GM23338 (cell line): ENCODE measurements around the gene C6orf47. TPM values are rescaled to one million over a fixed set of nuclear protein-coding genes. Genes with fewer than 3 reads are reported as not detected.

Source experiments
- ATAC-seq: fragments of 200-7000 bp; cut with Tn5 transposase; 3 replicates; pipeline ENCODE4 v1.9.1; 2020
- DNase-seq: peaks from one replicate; pipeline ENCODE4 v3.0.0-alpha.2; 2015; ENCODE audit warnings: low spot score
- H2AFZ ChIP-seq: fragments of 200-600 bp; sonication (generic); 2 replicates; pipeline ENCODE4 v1.8.0; 2016; ENCODE audit warnings: antibody characterized with exemption, mild to moderate bottlenecking, moderate library complexity
- H3F3A ChIP-seq: fragments of 200-600 bp; sonication (generic); replicated peaks from 2 replicates; pipeline ENCODE4 v1.8.0; 2017; ENCODE audit warnings: antibody characterized with exemption, mixed run types, low read depth
- H3K27ac ChIP-seq: fragments of 200-600 bp; sonication (generic); 2 replicates; pipeline ENCODE4 v1.6.1; 2016; ENCODE audit warnings: low read depth
- H3K27me3 ChIP-seq: fragments of 200-600 bp; sonication (generic); 2 replicates; pipeline ENCODE4 v1.8.0; 2016; ENCODE audit warnings: mild to moderate bottlenecking, mixed run types, moderate library complexity; ENCODE audit not compliant: insufficient read depth
- H3K36me3 ChIP-seq: fragments of 200-600 bp; sonication (generic); 2 replicates; pipeline ENCODE4 v1.8.0; 2016; ENCODE audit warnings: mild to moderate bottlenecking; ENCODE audit not compliant: insufficient read depth
- H3K4me1 ChIP-seq: fragments of 200-600 bp; sonication (generic); 2 replicates; pipeline ENCODE4 v1.8.0; 2016; ENCODE audit warnings: mild to moderate bottlenecking, moderate library complexity; ENCODE audit not compliant: insufficient read depth
- H3K4me2 ChIP-seq: fragments of 200-600 bp; sonication (generic); 2 replicates; pipeline ENCODE4 v1.7.1; 2017; ENCODE audit warnings: mixed run types
- H3K4me3 ChIP-seq: fragments of 200-600 bp; sonication (generic); 2 replicates; pipeline ENCODE4 v1.6.1; 2016; ENCODE audit warnings: mixed run types
- H3K79me2 ChIP-seq: fragments of 200-600 bp; sonication (generic); replicated peaks from 2 replicates; pipeline ENCODE4 v1.8.0; 2017; ENCODE audit warnings: mild to moderate bottlenecking; ENCODE audit not compliant: insufficient read depth
- H3K9me2 ChIP-seq: fragments of 200-600 bp; sonication (generic); 2 replicates; pipeline ENCODE4 v1.8.0; 2017; ENCODE audit not compliant: insufficient read depth
- H4K20me1 ChIP-seq: fragments of 200-600 bp; sonication (generic); replicated peaks from 2 replicates; pipeline ENCODE4 v1.8.0; 2017; ENCODE audit warnings: mild to moderate bottlenecking; ENCODE audit not compliant: insufficient read depth
- H3K27ac Mint-ChIP-seq: 2 replicates; pipeline ENCODE4 v1.8.0; 2020; ENCODE audit warnings: inconsistent platforms, mild to moderate bottlenecking, moderate library complexity, mixed read lengths
- H3K27me3 Mint-ChIP-seq: 3 replicates; pipeline ENCODE4 v1.8.0; 2022; ENCODE audit warnings: low read depth, mild to moderate bottlenecking, moderate library complexity, mixed read lengths, inconsistent platforms; ENCODE audit not compliant: insufficient read depth, poor library complexity
- H3K36me3 Mint-ChIP-seq: 3 replicates; pipeline ENCODE4 v1.8.0; 2021; ENCODE audit warnings: low read depth, mild to moderate bottlenecking, inconsistent platforms, moderate library complexity, mixed read lengths
- H3K4me1 Mint-ChIP-seq: 3 replicates; pipeline ENCODE4 v1.8.0; 2020; ENCODE audit warnings: mild to moderate bottlenecking, inconsistent platforms, mixed read lengths
- H3K4me3 Mint-ChIP-seq: 3 replicates; pipeline ENCODE4 v1.8.0; 2021; ENCODE audit warnings: moderate library complexity, mild to moderate bottlenecking, inconsistent platforms, mixed read lengths
- H3K9me3 Mint-ChIP-seq: 3 replicates; pipeline ENCODE4 v1.8.0; 2020; ENCODE audit warnings: moderate library complexity, mild to moderate bottlenecking, inconsistent platforms, mixed read lengths
- CREB1 ChIP-seq: fragments of 250-450 bp; sonication (Bioruptor Pico); IDR thresholded peaks from 2 replicates; pipeline ENCODE4 v1.5.0; 2020; ENCODE audit warnings: low read depth, mild to moderate bottlenecking, moderate library complexity
- CTCF ChIP-seq, 2 experiments: fragments of 200-600 bp in 1 of 2; sonication (generic) in 1 of 2; conservative IDR thresholded peaks; 2 replicates each; pipeline versions ENCODE4 v1.5.1 to v1.6.1; 2016 to 2017; ENCODE audit warnings: antibody characterized with exemption in 2 of 2, low read depth in 2 of 2, mild to moderate bottlenecking in 2 of 2, moderate library complexity in 1 of 2
- ETS1 ChIP-seq: IDR thresholded peaks from 2 replicates; pipeline ENCODE4 v1.6.1; 2016; ENCODE audit warnings: antibody characterized with exemption
- EZH2 ChIP-seq: fragments of 200-600 bp; sonication (generic); IDR thresholded peaks from one replicate; pipeline ENCODE4 v1.8.0; 2017; ENCODE audit warnings: antibody characterized with exemption, mild to moderate bottlenecking, low read depth; ENCODE audit not compliant: unreplicated experiment
- EZH2phosphoT487 ChIP-seq: fragments of 200-600 bp; sonication (generic); IDR thresholded peaks from one replicate; pipeline ENCODE4 v1.8.1; 2018; ENCODE audit warnings: antibody characterized with exemption; ENCODE audit not compliant: unreplicated experiment
- JUNB ChIP-seq: IDR thresholded peaks from one replicate; pipeline ENCODE4 v1.6.1; 2016; ENCODE audit warnings: antibody characterized with exemption; ENCODE audit not compliant: unreplicated experiment
- NANOG ChIP-seq: IDR thresholded peaks from 2 replicates; pipeline ENCODE4 v1.6.1; 2016; ENCODE audit warnings: antibody characterized with exemption, borderline replicate concordance
- POLR2AphosphoS5 ChIP-seq: IDR thresholded peaks from 2 replicates; pipeline ENCODE4 v1.6.1; 2016; ENCODE audit warnings: antibody characterized with exemption, low read depth
- REST ChIP-seq: IDR thresholded peaks from one replicate; pipeline ENCODE4 v1.6.1; 2018; ENCODE audit warnings: antibody characterized with exemption; ENCODE audit not compliant: unreplicated experiment
- STAT1 ChIP-seq: IDR thresholded peaks from one replicate; pipeline ENCODE4 v1.6.1; 2016; ENCODE audit warnings: antibody characterized with exemption; ENCODE audit not compliant: unreplicated experiment
- ZNF114 ChIP-seq: fragments of 250-450 bp; sonication (Bioruptor Pico); IDR thresholded peaks from 2 replicates; pipeline ENCODE4 v1.5.0; 2020; ENCODE audit warnings: mild to moderate bottlenecking, moderate library complexity
- ZNF331 ChIP-seq: fragments of 250-450 bp; sonication (Bioruptor Pico); IDR thresholded peaks from 2 replicates; pipeline ENCODE4 v1.5.0; 2020; ENCODE audit warnings: low read depth, mild to moderate bottlenecking, moderate library complexity
- ZNF462 ChIP-seq: fragments of 250-450 bp; sonication (Bioruptor Pico); IDR thresholded peaks from 2 replicates; pipeline ENCODE4 v1.5.0; 2020; ENCODE audit warnings: mild to moderate bottlenecking, moderate library complexity
- polyA plus RNA-seq: library from polyadenylated mRNA; unstranded; fragments of >200 nt; fragmentation: Nextera tagmentation; extraction: Ambion mirVana; gene quantifications from 2 replicates; pipeline ENCODE4 v1.2.1, GENCODE V29; 2016
- total RNA-seq: library from RNA; depleted of rRNA; stranded (reverse); fragments of >200 nt; shearing (Covaris generic); gene quantifications from 2 replicates; pipeline ENCODE4 v1.2.3, GENCODE V29; 2014

Gene C6orf47
- total and polyA plus RNA-seq, 2 experiments from 2014 or later: 9.4 to 12.8 TPM

GRCh38 chr6:31697555-31697954 lies 37.0 kb upstream of the C6orf47 start:
- H3K27me3 ChIP-seq: no peaks in the 10 kb centered on the region
- DNase-seq (no peak), ATAC-seq (no peak)
- Mint-ChIP-seq H3K27ac (no peak overlapping the region), H3K27me3 (peaks cover 5% of the 10 kb centered on the region), H3K4me3 (no peak overlapping the region), H3K9me3 (no peaks in the 10 kb centered on the region), H3K36me3 (peaks cover 21% of the 10 kb centered on the region), H3K4me1 (peaks cover 8% of the 10 kb centered on the region)
- no peaks in the 10 kb centered on the region for H3K9me2 ChIP-seq
- H3K4me1 ChIP-seq: peaks cover 5% of the 10 kb centered on the region; the same call in 1 of the 2 replicates
- peaks cover 3% of the 10 kb centered on the region; the same call in 1 of the 2 replicates for H3F3A ChIP-seq
- no peak overlapping the region for H2AFZ ChIP-seq
- H4K20me1 ChIP-seq: peaks cover 3% of the 10 kb centered on the region; the same call in 1 of the 2 replicates
- peaks cover 14% of the 10 kb centered on the region for H3K79me2 ChIP-seq
- H3K4me2 ChIP-seq: no peak overlapping the region
- TF ChIP-seq POLR2AphosphoS5 (no peak), REST (no peak), ETS1 (no peak), NANOG (no peak), ZNF114 (CRISPR knock-in tag) (no peak), CREB1 (CRISPR knock-in tag) (no peak), EZH2 (no peak), ZNF462 (CRISPR knock-in tag) (no peak), CTCF (conservative IDR thresholded peaks at IDR 0.05; ENCODE audit: low read depth in 2 of 2) (no peak), EZH2phosphoT487 (no peak), ZNF331 (CRISPR knock-in tag) (no peak), STAT1 (no peak), JUNB (no peak)
- H3K4me3 ChIP-seq: no peak overlapping the region
- peaks cover 6% of the 10 kb centered on the region; the same call in 1 of the 2 replicates for H3K36me3 ChIP-seq
- H3K27ac ChIP-seq: no peak overlapping the region
